ENCODE data around the gene DOCK4.

Gene DOCK4

DNA sequence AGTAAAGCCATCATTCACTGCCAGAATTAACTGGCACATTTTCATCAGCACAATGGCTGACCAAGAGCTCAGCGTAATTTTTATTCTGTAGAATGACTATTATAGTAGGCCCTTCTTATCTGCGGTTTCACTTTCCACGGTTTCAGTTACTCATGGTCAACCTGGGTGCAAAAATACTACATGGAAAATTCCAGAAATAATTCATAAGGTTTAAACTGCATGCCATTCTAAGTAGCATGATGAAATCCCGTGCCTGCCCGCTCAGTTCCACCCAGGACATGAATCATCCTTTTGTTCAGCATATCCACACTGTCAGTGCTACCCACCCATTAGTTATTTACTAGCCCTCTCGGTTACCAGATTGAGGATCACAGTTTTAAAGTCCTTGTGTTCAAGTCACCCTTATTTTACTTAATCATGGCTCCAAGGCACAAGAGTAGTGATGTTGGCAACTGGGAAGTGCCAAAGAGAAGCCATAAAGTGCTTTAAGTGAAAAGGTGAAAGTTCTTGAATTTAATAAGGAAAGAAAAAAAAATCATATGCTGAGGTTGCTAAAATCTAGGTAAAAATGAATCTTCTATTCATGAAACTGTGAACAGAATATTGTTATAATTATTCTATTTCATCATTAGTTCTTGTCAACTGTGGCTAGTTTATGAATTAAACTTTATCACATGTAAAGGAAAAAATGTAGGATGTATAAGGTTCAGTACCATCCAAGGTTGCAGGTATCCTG, 204.9 kb downstream of the DOCK4 start:
- DNase-seq, result no peak

GRCh38 chr7:111998326-111998725, 207.9 kb downstream of the DOCK4 start:
- DNase-seq, result no peak

DNA sequence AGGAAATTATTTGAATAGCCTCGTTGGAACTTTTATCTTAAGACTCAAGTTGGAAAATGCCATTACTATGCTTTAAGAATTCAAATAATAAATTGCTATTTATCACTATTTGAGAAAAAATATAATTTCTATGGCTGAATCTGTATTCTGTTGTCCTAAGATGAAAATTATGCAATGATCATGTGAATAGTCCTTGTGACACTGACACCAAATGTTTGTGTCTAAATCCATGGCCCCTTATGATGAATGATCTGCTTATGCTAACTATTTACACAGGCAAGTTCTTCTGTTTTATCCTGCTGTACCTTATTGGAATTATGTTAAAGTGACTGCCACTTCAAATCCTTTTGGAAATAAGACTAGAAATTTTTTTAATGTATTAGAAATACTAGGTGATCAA, 208.7 kb downstream of the DOCK4 start:
- DNase-seq, result no peak

- DNase-seq, result no peak
Observed at GRCh38 chr7:111992601-111993000, 213.6 kb downstream of the DOCK4 start.

DNA sequence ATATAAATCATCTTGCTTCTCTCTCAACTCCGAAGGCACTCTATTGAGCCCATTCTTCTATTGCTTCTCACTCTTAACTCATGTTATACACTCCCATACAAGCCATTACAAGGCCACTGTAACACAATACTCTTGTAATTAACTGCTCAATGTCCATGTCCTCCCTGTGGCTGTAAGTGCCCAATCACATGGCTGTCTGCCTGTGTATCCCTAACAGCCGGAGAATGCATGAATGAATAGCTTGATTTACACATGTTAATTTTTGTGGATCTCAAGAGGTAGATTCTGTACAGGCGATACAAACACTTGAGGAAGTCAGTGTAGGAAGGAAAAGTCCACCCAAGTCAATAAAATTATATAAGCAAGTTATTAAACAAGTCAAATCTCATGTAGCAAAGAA, 215.6 kb downstream of the DOCK4 start:
- DNase-seq, result no peak

GRCh38 chr7:111987886-111988285, 218.3 kb downstream of the DOCK4 start:
- no peak for DNase-seq

DNA sequence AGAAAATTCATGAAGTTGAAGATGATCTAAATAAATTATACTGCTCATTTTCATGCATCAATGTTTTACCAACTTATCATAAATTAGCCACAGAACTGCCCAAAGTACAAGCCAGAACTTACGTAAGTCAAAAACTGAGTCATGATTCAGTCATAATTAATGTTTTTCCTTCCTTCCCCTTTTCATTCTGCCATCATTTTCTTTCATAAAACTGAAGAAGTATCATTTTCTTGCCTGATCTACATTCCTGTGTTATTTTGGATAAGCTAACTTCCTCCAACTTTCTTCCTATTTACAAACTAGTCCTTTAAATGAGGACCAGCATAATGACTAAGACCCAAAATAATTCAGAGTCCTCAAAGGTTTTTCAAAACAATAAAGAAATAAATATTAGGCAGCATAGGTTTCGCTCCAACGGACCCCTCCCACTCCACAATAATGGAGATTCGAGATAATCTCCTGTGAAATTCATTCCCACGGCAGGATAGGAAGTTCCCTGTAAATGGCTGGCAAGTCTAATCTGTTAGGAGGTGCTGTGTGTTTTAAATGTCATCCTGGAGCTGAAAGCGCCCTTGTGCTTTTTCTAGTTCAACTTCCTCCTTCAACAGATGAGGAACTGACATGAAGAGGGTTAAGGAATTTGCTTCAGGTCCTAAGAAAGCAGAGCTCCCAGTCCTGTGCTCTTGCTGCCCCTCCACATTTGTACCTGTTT, 218.9 kb downstream of the DOCK4 start:
- DNase-seq, result no peak

GRCh38 chr7:111986601-111987000, 219.6 kb downstream of the DOCK4 start:
- DNase-seq, result no peak

DNA sequence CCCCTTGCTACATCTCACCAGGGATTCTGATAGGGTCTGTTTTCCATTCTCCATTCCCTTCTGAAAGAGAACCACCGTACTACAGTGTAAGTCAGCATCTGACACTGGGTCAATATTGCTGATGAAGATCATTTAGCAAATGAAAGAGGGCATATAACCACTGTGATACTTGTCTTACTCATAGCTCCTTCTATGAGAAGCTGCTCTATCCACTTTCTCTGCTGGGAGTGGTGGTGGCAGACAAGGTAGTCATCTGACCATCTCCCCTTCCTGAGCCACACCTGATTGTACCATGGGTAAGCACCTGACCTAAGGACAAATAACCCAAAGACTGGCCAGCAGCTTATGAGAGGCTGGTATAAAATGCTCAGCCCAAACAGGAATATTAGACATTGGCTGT, 220.4 kb downstream of the DOCK4 start:
- DNase-seq, result no peak

GRCh38 chr7:111982804-111983203, 223.4 kb downstream of the DOCK4 start:
- DNase-seq, result no peak

- DNase-seq, result no peak
Observed at GRCh38 chr7:111982133-111982532, 224.1 kb downstream of the DOCK4 start.

- DNase-seq, result no peak
Observed at GRCh38 chr7:111980725-111981124, 225.5 kb downstream of the DOCK4 start.

GRCh38 chr7:111975346-111975745, 230.9 kb downstream of the DOCK4 start:
- no peak for DNase-seq

DNA sequence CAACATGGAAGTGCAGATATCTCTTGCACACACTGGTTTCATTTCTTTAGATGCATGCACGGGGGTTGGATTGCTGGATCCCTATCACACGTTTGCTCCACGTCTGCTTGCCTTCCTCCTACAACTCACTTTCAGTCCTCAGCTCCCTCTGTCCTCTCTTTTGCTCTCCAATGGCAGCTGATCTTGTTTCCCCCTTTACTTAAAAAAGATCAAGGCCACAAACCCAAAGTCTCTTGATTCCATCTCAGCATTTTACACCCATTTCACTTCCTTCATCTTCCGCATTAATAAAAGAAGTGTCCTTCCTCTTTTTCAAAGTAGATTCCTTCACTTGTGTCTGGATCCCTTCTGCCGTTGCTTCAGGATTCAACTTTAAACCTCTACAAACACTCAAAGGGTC, 245.2 kb downstream of the DOCK4 start:
- DNase-seq, result no peak

DNA sequence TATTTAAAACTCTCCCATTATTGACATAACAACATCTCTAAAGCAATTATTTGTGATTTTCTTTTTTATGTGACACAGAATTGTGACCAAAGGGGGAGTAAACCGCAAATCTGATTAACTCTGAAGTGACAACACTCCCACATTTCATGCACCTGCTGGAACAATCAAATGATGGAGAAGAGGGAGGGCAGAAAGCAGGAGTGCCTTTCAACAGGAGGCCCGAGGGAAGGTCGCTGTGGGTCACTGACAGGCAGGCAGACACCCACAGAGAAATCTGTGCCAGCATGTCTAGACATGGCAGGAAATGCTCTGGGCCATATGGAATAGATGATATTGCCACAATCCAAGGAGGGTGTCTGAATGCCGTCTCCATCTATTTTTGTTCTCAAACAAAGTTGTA, 247.3 kb downstream of the DOCK4 start:
- no peak for DNase-seq

DNA sequence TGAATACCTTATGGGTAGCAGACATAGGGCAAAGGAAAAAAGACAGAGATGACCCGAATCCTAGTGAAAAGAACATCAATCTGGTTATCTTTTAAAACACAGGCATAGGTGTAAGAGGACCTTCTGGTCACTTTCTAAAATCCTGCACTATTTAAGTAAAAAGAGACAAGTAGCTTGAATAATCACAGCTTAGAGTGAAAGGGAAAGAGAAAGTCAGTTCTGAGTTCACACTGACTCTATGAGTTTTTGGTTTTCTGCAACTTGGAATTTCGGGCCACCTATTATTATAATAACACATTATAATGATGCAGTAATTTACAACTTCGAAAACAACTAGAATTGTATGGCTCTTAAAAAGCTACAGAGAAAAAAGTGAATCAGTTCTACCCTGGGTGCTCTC, 247.8 kb downstream of the DOCK4 start:
- DNase-seq, result no peak

GRCh38 chr7:111955616-111956015, 250.6 kb downstream of the DOCK4 start:
- no peak for DNase-seq

DNA sequence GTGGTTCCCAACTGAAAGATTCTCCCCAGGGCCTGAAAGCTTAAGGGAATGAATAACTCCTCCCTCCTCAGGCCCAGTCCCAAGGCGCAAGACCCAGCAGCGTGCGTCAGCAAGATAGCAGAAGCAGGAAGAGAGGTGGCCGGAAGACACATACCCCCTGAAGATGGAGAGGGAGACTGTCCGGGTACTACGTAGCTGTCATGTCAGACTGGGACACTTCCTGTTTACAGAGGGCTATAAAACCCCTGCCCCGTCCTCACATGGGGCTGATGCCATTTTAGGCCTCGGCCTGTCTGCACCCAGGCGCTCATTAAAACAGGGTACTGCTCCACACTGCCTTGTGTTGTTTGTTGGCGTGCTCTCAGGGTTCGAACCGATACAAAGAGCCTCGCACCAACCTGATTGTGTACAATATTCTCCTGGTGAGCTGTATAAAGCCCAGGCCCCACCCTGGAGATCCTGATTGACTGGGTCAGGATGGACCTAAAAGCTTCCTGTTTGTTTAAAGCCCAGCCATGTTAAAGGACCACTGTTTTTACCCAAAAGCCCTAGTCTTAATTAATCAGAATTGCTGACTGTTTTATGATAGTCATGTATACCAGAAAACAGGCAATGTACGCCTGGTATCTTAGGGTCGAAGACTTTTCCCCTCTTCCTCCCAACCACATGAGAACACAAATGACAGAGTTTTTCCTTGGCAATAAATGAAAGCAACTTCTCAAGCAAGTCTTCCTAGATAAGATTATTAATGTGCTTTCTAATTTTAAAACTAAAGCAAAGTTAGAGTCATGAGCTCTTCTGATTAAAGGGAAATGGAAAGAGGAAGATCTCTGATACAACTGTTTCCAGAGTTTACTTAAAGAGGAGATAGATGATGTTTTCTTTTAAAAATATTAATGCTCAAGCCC, 251.5 kb downstream of the DOCK4 start:
- DNase-seq, result no peak

GRCh38 chr7:111954056-111954455, 252.1 kb downstream of the DOCK4 start:
- no peak for DNase-seq

DNA sequence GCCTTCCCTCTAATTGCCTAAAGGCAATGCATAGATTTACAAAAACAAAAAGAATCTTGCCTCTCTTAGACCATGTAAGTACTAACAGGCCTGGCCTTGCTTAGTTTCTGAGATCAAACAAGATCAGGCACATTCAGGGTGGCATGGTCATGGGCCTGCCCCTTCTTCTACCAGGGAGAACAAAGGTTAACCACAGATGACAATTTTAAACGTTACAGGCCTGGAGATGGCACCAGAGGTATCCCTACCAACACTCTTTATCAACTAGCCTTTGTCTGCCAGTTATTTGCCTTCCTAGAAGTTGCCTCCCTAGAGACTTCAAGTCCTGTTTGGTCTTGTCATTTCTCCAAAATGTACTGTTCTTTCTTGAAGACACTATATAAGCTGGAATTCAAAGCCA, 252.6 kb downstream of the DOCK4 start:
- no peak for DNase-seq

DNA sequence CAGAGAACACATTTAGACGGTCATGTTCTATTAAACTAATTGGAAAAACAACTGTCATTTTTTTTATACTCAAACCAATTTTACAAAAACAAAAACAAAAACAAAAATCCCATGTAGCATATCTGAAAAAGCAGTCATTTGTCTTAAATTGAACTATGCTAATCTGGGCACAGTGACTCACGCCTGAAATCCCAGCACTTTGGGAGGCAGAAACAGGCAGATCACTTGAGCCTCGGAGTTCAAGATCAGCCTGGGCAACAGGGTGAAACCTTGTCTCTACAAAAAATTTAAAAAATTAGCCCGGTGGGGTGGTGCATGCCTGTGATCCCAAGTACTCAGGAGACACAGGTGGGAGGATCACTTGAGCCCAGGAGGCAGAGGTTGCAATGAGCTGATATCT, 253.4 kb downstream of the DOCK4 start:
- no peak for DNase-seq

DNA sequence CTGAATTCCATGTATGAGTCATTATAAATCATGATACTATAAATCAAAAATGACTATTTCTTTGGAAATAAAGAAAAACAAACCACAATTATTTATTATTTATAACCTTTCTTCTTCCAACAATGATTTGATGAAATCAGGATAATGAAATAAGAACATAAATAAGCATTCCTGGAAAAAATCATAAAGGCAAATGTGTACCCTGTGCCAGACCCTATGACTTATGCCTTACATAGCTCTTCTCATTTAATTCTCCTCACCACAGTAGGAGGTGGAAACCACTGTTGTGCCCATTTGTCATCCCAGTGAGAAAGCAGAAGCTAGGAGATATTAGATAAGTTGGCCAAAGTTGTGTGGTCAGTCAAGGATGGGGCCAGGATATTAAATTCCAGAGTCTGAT, 255.1 kb downstream of the DOCK4 start:
- DNase-seq, result no peak

DNA sequence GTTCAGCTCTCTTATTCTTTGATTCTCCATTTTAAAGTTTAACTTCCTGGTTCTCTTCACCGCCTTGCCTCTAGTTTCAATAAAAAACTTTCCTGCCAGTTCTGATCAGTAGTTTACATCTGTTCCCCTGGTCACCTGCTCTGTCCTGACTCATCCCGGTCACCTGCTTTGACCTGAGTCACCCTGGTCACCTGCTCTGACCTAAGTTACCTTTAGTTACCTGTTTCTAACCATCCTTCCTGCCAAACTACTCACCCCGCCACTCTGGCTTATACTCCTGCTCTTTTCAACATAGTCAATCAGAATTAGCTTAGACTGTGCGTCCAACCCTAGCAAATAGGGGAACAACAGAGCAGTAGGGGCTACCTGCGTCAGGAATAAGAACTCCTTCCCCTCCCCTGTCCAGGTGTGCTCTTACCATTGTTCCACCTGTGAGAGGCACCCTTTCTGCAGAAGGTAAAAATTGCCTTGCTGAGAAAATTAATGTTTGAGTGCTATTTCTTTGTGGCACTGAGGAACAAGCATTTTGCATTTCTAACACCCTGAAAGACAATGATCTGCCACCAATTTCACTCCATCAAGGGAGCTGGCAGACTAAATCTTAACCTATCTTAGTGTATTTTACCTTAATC, 263.6 kb downstream of the DOCK4 start:
- no peak for DNase-seq

All from activated naive CD4-positive, alpha-beta T cell treated with anti-CD3 and anti-CD28 coated beads, Interleukin-2, amount 50 U/mL, for 16 hours (primary cell).